ENCODE results near the gene TNFRSF14. TPM values are rescaled to one million over a fixed set of nuclear protein-coding genes. Genes with fewer than 3 reads are reported as not detected.

Gene TNFRSF14
- total RNA-seq, 1 donor from 2014 or later, result 0.36 TPM

DNA sequence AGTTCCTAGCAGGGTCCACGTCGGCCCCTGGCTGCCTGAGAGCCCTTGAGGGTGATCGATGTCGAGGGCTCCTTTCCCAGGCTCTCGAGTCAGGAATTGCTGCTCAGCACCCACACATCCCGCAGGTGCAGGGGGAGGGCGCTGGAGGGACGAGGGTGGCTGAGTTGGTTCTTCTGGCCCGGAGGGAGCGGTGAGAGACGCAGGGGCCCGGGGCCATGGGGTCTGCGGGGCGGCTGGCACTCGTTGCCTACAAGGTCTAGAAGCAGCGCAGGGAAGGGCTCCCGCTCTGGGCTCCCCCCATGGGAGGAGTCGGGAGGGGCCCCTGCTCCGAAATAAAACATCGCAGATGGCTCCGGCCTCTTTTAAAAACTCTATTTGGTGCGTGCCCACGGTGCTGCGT, 48.0 kb upstream of the TNFRSF14 start:
- no peak overlapping the region for H3K4me2 ChIP-seq (ENCODE audit: low read length)
- no peaks in the 10 kb centered on the region for H3K4me1 Mint-ChIP-seq (ENCODE audit: low read depth, unreplicated experiment)
- TF ChIP-seq, protein P1, sequence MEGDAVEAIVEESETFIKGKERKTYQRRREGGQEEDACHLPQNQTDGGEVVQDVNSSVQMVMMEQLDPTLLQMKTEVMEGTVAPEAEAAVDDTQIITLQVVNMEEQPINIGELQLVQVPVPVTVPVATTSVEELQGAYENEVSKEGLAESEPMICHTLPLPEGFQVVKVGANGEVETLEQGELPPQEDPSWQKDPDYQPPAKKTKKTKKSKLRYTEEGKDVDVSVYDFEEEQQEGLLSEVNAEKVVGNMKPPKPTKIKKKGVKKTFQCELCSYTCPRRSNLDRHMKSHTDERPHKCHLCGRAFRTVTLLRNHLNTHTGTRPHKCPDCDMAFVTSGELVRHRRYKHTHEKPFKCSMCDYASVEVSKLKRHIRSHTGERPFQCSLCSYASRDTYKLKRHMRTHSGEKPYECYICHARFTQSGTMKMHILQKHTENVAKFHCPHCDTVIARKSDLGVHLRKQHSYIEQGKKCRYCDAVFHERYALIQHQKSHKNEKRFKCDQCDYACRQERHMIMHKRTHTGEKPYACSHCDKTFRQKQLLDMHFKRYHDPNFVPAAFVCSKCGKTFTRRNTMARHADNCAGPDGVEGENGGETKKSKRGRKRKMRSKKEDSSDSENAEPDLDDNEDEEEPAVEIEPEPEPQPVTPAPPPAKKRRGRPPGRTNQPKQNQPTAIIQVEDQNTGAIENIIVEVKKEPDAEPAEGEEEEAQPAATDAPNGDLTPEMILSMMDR (IDR thresholded peaks at IDR 0.05; ENCODE audit: insufficient read depth, low read depth, low read length), result no peak
- no peak for TF ChIP-seq EZH2 (IDR thresholded peaks at IDR 0.05; ENCODE audit: insufficient read depth, low read length)
- H4K20me1 ChIP-seq (ENCODE audit: insufficient read depth, low read length), result peaks cover 30% of the 10 kb centered on the region
- H3K4me3 Mint-ChIP-seq (ENCODE audit: unreplicated experiment), result no peak overlapping the region
- no peak overlapping the region for H2AFZ ChIP-seq (ENCODE audit: low read depth, low read length)
- no peak overlapping the region for H3K27ac Mint-ChIP-seq (ENCODE audit: unreplicated experiment)
- H3K36me3 ChIP-seq (ENCODE audit: insufficient read depth, low read length), result peaks cover 5% of the 10 kb centered on the region
- no peak overlapping the region for H3K27ac ChIP-seq (ENCODE audit: low read depth, low read length)
- H3K4me3 ChIP-seq (ENCODE audit: insufficient read depth, low read depth, low read length), result no peak overlapping the region
- H3K36me3 Mint-ChIP-seq (ENCODE audit: low read depth, unreplicated experiment), result no peaks in the 10 kb centered on the region
- H3K79me2 ChIP-seq (ENCODE audit: insufficient read depth, low read length), result no peaks in the 10 kb centered on the region
- H3K27me3 ChIP-seq (ENCODE audit: insufficient read depth, low read length), result no peaks in the 10 kb centered on the region
- H3K9ac ChIP-seq (ENCODE audit: low read length), result no peak overlapping the region
- no peaks in the 10 kb centered on the region for H3K4me1 ChIP-seq (ENCODE audit: insufficient read depth, low read length)
- DNase-seq (ENCODE audit: low read depth) (no peak), FAIRE-seq (no peak)
- no peaks in the 10 kb centered on the region for H3K9me3 Mint-ChIP-seq (ENCODE audit: unreplicated experiment)
- H3K9me3 ChIP-seq (ENCODE audit: insufficient read depth, low read depth, low read length), result no peaks in the 10 kb centered on the region
- H3K27me3 Mint-ChIP-seq (ENCODE audit: low read depth, unreplicated experiment), result no peaks in the 10 kb centered on the region

DNA sequence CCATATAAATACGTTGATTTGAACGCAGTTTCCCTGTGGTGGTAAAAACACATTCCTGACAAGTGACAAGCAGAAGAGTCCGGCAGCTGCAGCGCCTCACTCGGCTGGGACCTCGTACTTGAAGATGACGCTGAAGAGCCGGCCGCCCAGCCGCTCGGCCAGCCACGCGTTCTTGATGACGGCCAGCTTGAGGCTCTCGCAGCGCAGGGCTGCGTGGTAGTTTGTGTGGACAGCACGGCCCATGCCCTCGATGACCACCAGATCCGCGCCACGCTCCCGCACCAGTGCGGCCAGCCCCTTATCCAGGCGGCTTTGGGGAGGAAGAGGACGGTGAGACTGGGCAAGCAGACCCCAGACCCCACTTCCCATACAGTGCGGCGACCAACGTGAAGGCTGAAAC, 47.4 kb upstream of the TNFRSF14 start:
- Histone ChIP-seq H3K36me3 (ENCODE audit: insufficient read depth, low read length) (peaks cover 7% of the 10 kb centered on the region), H3K4me1 (ENCODE audit: insufficient read depth, low read length) (no peaks in the 10 kb centered on the region), H3K27ac (ENCODE audit: low read depth, low read length) (no peak overlapping the region), H2AFZ (ENCODE audit: low read depth, low read length) (no peak overlapping the region), H3K79me2 (ENCODE audit: insufficient read depth, low read length) (no peaks in the 10 kb centered on the region), H3K27me3 (ENCODE audit: insufficient read depth, low read length) (no peaks in the 10 kb centered on the region), H3K4me2 (ENCODE audit: low read length) (no peak overlapping the region), H3K9me3 (ENCODE audit: insufficient read depth, low read depth, low read length) (no peaks in the 10 kb centered on the region), H3K9ac (ENCODE audit: low read length) (no peak overlapping the region), H3K4me3 (ENCODE audit: insufficient read depth, low read depth, low read length) (no peak overlapping the region), H4K20me1 (ENCODE audit: insufficient read depth, low read length) (peaks cover 30% of the 10 kb centered on the region)
- H3K4me1 Mint-ChIP-seq (ENCODE audit: low read depth, unreplicated experiment), result no peaks in the 10 kb centered on the region
- H3K27ac Mint-ChIP-seq (ENCODE audit: unreplicated experiment), result no peak overlapping the region
- no peaks in the 10 kb centered on the region for H3K9me3 Mint-ChIP-seq (ENCODE audit: unreplicated experiment)
- TF ChIP-seq, protein P1 (IDR thresholded peaks at IDR 0.05; ENCODE audit: insufficient read depth, low read depth, low read length), result no peak
- TF ChIP-seq EZH2 (IDR thresholded peaks at IDR 0.05; ENCODE audit: insufficient read depth, low read length), result no peak
- FAIRE-seq, result no peak
- no peak for DNase-seq (ENCODE audit: low read depth)
- H3K4me3 Mint-ChIP-seq (ENCODE audit: unreplicated experiment), result no peak overlapping the region
- H3K27me3 Mint-ChIP-seq (ENCODE audit: low read depth, unreplicated experiment), result no peaks in the 10 kb centered on the region
- H3K36me3 Mint-ChIP-seq (ENCODE audit: low read depth, unreplicated experiment), result no peaks in the 10 kb centered on the region

DNA sequence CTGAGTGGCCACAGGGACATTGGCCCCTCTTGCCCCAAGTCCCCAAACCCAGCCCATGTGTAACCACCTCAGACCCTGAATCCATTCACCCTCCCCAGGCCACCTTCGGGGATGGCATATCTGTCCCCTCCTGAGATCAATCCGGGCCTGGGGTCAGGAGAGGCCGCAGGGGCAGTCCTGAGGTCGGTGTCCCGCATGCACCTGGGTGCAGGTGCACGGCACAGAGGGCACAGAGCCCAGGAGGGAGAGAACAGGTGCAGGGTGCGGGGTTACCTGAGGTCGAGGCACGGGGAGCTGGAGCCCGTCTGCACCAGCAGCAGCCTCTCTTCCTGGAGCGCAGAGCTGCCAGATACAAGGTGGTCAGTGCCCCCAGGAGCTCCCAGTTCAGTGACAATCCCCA, 46.6 kb upstream of the TNFRSF14 start:
- no peak overlapping the region for H3K9ac ChIP-seq (ENCODE audit: low read length)
- DNase-seq (ENCODE audit: low read depth) (no peak), FAIRE-seq (no peak)
- Mint-ChIP-seq H3K4me3 (ENCODE audit: unreplicated experiment) (no peak overlapping the region), H3K4me1 (ENCODE audit: low read depth, unreplicated experiment) (no peaks in the 10 kb centered on the region), H3K36me3 (ENCODE audit: low read depth, unreplicated experiment) (no peaks in the 10 kb centered on the region), H3K9me3 (ENCODE audit: unreplicated experiment) (no peaks in the 10 kb centered on the region), H3K27me3 (ENCODE audit: low read depth, unreplicated experiment) (no peaks in the 10 kb centered on the region), H3K27ac (ENCODE audit: unreplicated experiment) (no peak overlapping the region)
- no peak overlapping the region for H3K4me2 ChIP-seq (ENCODE audit: low read length)
- peaks cover 7% of the 10 kb centered on the region for H3K36me3 ChIP-seq (ENCODE audit: insufficient read depth, low read length)
- TF ChIP-seq, protein P1 (IDR thresholded peaks at IDR 0.05; ENCODE audit: insufficient read depth, low read depth, low read length), result no peak
- TF ChIP-seq EZH2 (IDR thresholded peaks at IDR 0.05; ENCODE audit: insufficient read depth, low read length), result no peak
- no peaks in the 10 kb centered on the region for H3K9me3 ChIP-seq (ENCODE audit: insufficient read depth, low read depth, low read length)
- H3K27ac ChIP-seq (ENCODE audit: low read depth, low read length), result no peak overlapping the region
- no peaks in the 10 kb centered on the region for H3K79me2 ChIP-seq (ENCODE audit: insufficient read depth, low read length)
- peaks cover 30% of the 10 kb centered on the region for H4K20me1 ChIP-seq (ENCODE audit: insufficient read depth, low read length)
- H3K4me1 ChIP-seq (ENCODE audit: insufficient read depth, low read length), result no peaks in the 10 kb centered on the region
- no peaks in the 10 kb centered on the region for H3K27me3 ChIP-seq (ENCODE audit: insufficient read depth, low read length)
- no peak overlapping the region for H3K4me3 ChIP-seq (ENCODE audit: insufficient read depth, low read depth, low read length)
- no peak overlapping the region for H2AFZ ChIP-seq (ENCODE audit: low read depth, low read length)
